Measurements from ENCODE around the gene RABGAP1L.

RABGAP1L gene

GRCh38 chr1:174939775-174940545 lies 780.6 kb downstream of the RABGAP1L start:
- DNase-seq = no peak
- no peak overlapping the region for H3K4me3 ChIP-seq (ENCODE audit: low read depth, low read length)
- H3K27ac ChIP-seq = no peak overlapping the region
- TF ChIP-seq CTCF (IDR thresholded peaks at IDR 0.05; ENCODE audit: low read depth, low read length, missing control alignments) = no peak
- no peaks in the 10 kb centered on the region for H3K27me3 ChIP-seq (replicated peaks)
- H3K36me3 ChIP-seq (replicated peaks) = no peaks in the 10 kb centered on the region
- in situ Hi-C loops (cut with HindIII; ENCODE audit: low pct_ligation_motif_present, low sequenced_read_pairs) = no loop called here

GRCh38 chr1:174940646-174941175 lies 781.4 kb downstream of the RABGAP1L start:
- no peaks in the 10 kb centered on the region for H3K36me3 ChIP-seq (replicated peaks)
- H3K27ac ChIP-seq = no peak overlapping the region
- in situ Hi-C loops (cut with HindIII; ENCODE audit: low pct_ligation_motif_present, low sequenced_read_pairs) = no loop called here
- no peak overlapping the region for H3K4me3 ChIP-seq (ENCODE audit: low read depth, low read length)
- no peaks in the 10 kb centered on the region for H3K27me3 ChIP-seq (replicated peaks)
- DNase-seq = no peak
- no peak for TF ChIP-seq CTCF (IDR thresholded peaks at IDR 0.05; ENCODE audit: low read depth, low read length, missing control alignments)

- H3K27ac ChIP-seq = no peak overlapping the region
- H3K27me3 ChIP-seq (replicated peaks) = no peaks in the 10 kb centered on the region
- H3K36me3 ChIP-seq (replicated peaks) = no peaks in the 10 kb centered on the region
- H3K4me3 ChIP-seq (ENCODE audit: low read depth, low read length) = no peak overlapping the region
- in situ Hi-C loops (cut with HindIII; ENCODE audit: low pct_ligation_motif_present, low sequenced_read_pairs) = no loop called here
- TF ChIP-seq CTCF (IDR thresholded peaks at IDR 0.05; ENCODE audit: low read depth, low read length, missing control alignments) = no peak
- DNase-seq = no peak
These were observed 783.4 kb downstream of the RABGAP1L start for GRCh38 chr1:174942547-174943255.

GRCh38 chr1:174946031-174946430 lies 786.7 kb downstream of the RABGAP1L start:
- no peaks in the 10 kb centered on the region for H3K36me3 ChIP-seq (replicated peaks)
- TF ChIP-seq CTCF (IDR thresholded peaks at IDR 0.05; ENCODE audit: low read depth, low read length, missing control alignments) = no peak
- no peak for DNase-seq
- in situ Hi-C loops (cut with HindIII; ENCODE audit: low pct_ligation_motif_present, low sequenced_read_pairs) = no loop called here
- H3K27me3 ChIP-seq (replicated peaks) = no peaks in the 10 kb centered on the region
- H3K4me3 ChIP-seq (ENCODE audit: low read depth, low read length) = no peak overlapping the region
- no peak overlapping the region for H3K27ac ChIP-seq

GRCh38 chr1:174949061-174949460 lies 789.7 kb downstream of the RABGAP1L start:
- Histone ChIP-seq H3K4me3 (ENCODE audit: low read depth, low read length) (no peak overlapping the region), H3K27me3 (replicated peaks) (no peaks in the 10 kb centered on the region), H3K27ac (no peak overlapping the region), H3K36me3 (replicated peaks) (no peaks in the 10 kb centered on the region)
- no peak for DNase-seq
- no peak for TF ChIP-seq CTCF (IDR thresholded peaks at IDR 0.05; ENCODE audit: low read depth, low read length, missing control alignments)
- in situ Hi-C loops (cut with HindIII; ENCODE audit: low pct_ligation_motif_present, low sequenced_read_pairs) = no loop called here
